GM21723 (cell line): ENCODE measurements around the gene DNAJB8.

Source experiments
- ATAC-seq: cut with Tn5 transposase; IDR thresholded peaks from one replicate; pipeline ENCODE4 v1.9.1; 2021; ENCODE audit warnings: mild to moderate bottlenecking, moderate library complexity; ENCODE audit not compliant: unreplicated experiment

DNAJB8 gene

GRCh38 chr3:128468791-128469527 is 2.3 kb upstream of the DNAJB8 start:
- no peak for ATAC-seq

- ATAC-seq = no peak
These were observed 1.6 kb upstream of the DNAJB8 start for GRCh38 chr3:128468285-128468790.

- ATAC-seq = no peak
These were observed 2.0 kb downstream of the DNAJB8 start for GRCh38 chr3:128464702-128465101.

- no peak for ATAC-seq
These were observed 2.5 kb downstream of the DNAJB8 start for GRCh38 chr3:128464188-128464587.

- no peak for ATAC-seq
These were observed 2.9 kb downstream of the DNAJB8 start for GRCh38 chr3:128463771-128464170.

- no peak for ATAC-seq
These were observed 3.3 kb downstream of the DNAJB8 start for GRCh38 chr3:128463354-128463753.

- no peak for ATAC-seq
These were observed 3.8 kb downstream of the DNAJB8 start for GRCh38 chr3:128462931-128463330.

GRCh38 chr3:128462341-128462910 is 4.3 kb downstream of the DNAJB8 start:
- no peak for ATAC-seq

- no peak for ATAC-seq
These were observed 5.0 kb downstream of the DNAJB8 start for GRCh38 chr3:128461731-128462130.

- ATAC-seq = no peak
These were observed 7.2 kb downstream of the DNAJB8 start for GRCh38 chr3:128459461-128459820.

- ATAC-seq = no peak
These were observed 7.8 kb downstream of the DNAJB8 start for GRCh38 chr3:128458746-128459460.

- no peak for ATAC-seq
These were observed 8.8 kb downstream of the DNAJB8 start for GRCh38 chr3:128457937-128458336.

GRCh38 chr3:128456776-128457715 is 9.6 kb downstream of the DNAJB8 start:
- ATAC-seq = no peak

GRCh38 chr3:128455786-128456748 is 10.6 kb downstream of the DNAJB8 start:
- no peak for ATAC-seq

- no peak for ATAC-seq
These were observed 11.6 kb downstream of the DNAJB8 start for GRCh38 chr3:128455116-128455515.

GRCh38 chr3:128454310-128454618 is 12.4 kb downstream of the DNAJB8 start:
- ATAC-seq = no peak

- ATAC-seq = no peak
These were observed 13.0 kb downstream of the DNAJB8 start for GRCh38 chr3:128453501-128454309.

- ATAC-seq = no peak
These were observed 13.9 kb downstream of the DNAJB8 start for GRCh38 chr3:128452678-128453275.

GRCh38 chr3:128452120-128452519 is 14.6 kb downstream of the DNAJB8 start:
- no peak for ATAC-seq
